Suprapubic skin (tissue), 3 donors: ENCODE measurements around the gene WDR7.

Experiments used
- CTCF ChIP-seq, 2 donors: fragments of 200-600 bp in 1 of 2; fragments of 450-650 bp in 1 of 2; sonication (generic) in 1 of 2; IDR thresholded peaks; one replicate each; pipeline ENCODE4 v1.5.1; 2016 to 2019; ENCODE audit warnings: antibody characterized with exemption in 2 of 2, mild to moderate bottlenecking in 1 of 2, moderate library complexity in 1 of 2
- POLR2A ChIP-seq, 2 donors: fragments of 450-650 bp; IDR thresholded peaks; one replicate each; pipeline ENCODE4 v1.6.1; 2017; ENCODE audit warnings: antibody characterized with exemption in 2 of 2, mild to moderate bottlenecking in 2 of 2, moderate library complexity in 2 of 2

GRCh38 chr18:56987236-56987635 lies 336.1 kb downstream of the WDR7 start:
- TF ChIP-seq CTCF (IDR thresholded peaks at IDR 0.05) (no peak), POLR2A (IDR thresholded peaks at IDR 0.05) (no peak)
